ENCODE measurements around the gene PRCP. TPM values are rescaled to one million over a fixed set of nuclear protein-coding genes. Genes with fewer than 3 reads are reported as not detected.

The PRCP gene
- total and polyA plus RNA-seq, 2 donors from 2014 or later: 115 to 202 TPM

DNA sequence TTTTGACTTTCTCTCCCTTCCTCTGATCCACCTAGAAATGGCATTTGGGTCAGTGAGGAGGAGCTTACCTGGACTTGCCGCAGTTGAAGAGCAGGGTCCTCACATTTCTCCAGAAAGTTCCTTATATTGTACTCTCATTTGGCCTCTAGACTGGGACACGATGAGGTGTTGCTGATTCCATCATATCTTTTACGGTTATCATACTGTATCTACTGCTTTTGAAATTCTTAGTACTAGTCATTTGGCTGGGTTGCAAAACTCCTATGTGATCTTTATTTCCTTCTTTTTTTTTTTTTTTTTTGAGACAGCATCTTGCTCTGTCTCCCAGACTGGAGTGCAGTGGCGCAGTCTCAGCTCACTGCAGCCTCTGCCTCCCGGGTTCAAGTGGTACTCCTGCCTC lies 107.9 kb downstream of the PRCP start:
- no peaks in the 10 kb centered on the region for H3K27me3 ChIP-seq (ENCODE audit: control insufficient read depth, insufficient read depth, low read length)
- H3K9ac ChIP-seq (ENCODE audit: low read length in 3 of 3): no peak overlapping the region
- intact Hi-C loops (cut with DNase I): no loop called here
- no peak for DNase-seq
- no peak overlapping the region for H3K27ac ChIP-seq (ENCODE audit: low read depth in 2 of 2, low read length in 2 of 2)
- FAIRE-seq: no peak
- H3K4me1 ChIP-seq (ENCODE audit: control insufficient read depth in 2 of 3, insufficient read depth in 2 of 3, low read depth in 1 of 3, low read length in 3 of 3): no peaks in the 10 kb centered on the region
- no peaks in the 10 kb centered on the region for H3K36me3 ChIP-seq (ENCODE audit: control insufficient read depth in 2 of 3, insufficient read depth in 3 of 3, low read length in 3 of 3)
- no peaks in the 10 kb centered on the region for H3K9me3 ChIP-seq (ENCODE audit: control insufficient read depth in 2 of 3, insufficient read depth in 1 of 3, low read length in 3 of 3)
- H3K4me3 ChIP-seq (ENCODE audit: low read length in 3 of 3): no peak overlapping the region
- TF ChIP-seq, protein P1, sequence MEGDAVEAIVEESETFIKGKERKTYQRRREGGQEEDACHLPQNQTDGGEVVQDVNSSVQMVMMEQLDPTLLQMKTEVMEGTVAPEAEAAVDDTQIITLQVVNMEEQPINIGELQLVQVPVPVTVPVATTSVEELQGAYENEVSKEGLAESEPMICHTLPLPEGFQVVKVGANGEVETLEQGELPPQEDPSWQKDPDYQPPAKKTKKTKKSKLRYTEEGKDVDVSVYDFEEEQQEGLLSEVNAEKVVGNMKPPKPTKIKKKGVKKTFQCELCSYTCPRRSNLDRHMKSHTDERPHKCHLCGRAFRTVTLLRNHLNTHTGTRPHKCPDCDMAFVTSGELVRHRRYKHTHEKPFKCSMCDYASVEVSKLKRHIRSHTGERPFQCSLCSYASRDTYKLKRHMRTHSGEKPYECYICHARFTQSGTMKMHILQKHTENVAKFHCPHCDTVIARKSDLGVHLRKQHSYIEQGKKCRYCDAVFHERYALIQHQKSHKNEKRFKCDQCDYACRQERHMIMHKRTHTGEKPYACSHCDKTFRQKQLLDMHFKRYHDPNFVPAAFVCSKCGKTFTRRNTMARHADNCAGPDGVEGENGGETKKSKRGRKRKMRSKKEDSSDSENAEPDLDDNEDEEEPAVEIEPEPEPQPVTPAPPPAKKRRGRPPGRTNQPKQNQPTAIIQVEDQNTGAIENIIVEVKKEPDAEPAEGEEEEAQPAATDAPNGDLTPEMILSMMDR (IDR thresholded peaks at IDR 0.05; ENCODE audit: borderline replicate concordance, extremely low read depth, insufficient read depth): no peak

DNA sequence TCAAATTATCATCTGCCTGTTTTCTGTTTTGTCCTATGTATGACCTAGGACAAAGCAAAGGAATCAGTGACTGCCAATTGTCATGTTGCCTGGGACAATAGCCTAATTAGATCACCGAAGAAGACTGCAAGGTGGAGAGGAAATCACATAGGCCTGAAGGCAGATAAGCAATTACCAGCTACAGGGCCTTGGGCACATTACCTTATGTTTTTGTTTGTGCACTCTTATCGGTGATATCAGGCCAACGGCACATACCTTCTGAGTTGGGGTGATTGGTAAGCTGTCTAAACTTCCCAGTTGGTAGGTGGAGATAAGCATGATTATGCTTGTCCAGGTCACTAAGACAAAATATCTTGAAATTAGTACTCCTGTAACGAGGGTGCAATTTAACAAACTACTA lies 108.5 kb downstream of the PRCP start:
- H3K36me3 ChIP-seq (ENCODE audit: control insufficient read depth in 2 of 3, insufficient read depth in 3 of 3, low read length in 3 of 3): no peaks in the 10 kb centered on the region
- no peak for FAIRE-seq
- H3K9ac ChIP-seq (ENCODE audit: low read length in 3 of 3): no peak overlapping the region
- intact Hi-C loops (cut with DNase I): no loop called here
- H3K27ac ChIP-seq (ENCODE audit: low read depth in 2 of 2, low read length in 2 of 2): no peak overlapping the region
- H3K9me3 ChIP-seq (ENCODE audit: control insufficient read depth in 2 of 3, insufficient read depth in 1 of 3, low read length in 3 of 3): no peaks in the 10 kb centered on the region
- DNase-seq: no peak
- TF ChIP-seq, protein P1 (IDR thresholded peaks at IDR 0.05; ENCODE audit: borderline replicate concordance, extremely low read depth, insufficient read depth): no peak
- H3K4me1 ChIP-seq (ENCODE audit: control insufficient read depth in 2 of 3, insufficient read depth in 2 of 3, low read depth in 1 of 3, low read length in 3 of 3): no peaks in the 10 kb centered on the region
- no peaks in the 10 kb centered on the region for H3K27me3 ChIP-seq (ENCODE audit: control insufficient read depth, insufficient read depth, low read length)
- no peak overlapping the region for H3K4me3 ChIP-seq (ENCODE audit: low read length in 3 of 3)

DNA sequence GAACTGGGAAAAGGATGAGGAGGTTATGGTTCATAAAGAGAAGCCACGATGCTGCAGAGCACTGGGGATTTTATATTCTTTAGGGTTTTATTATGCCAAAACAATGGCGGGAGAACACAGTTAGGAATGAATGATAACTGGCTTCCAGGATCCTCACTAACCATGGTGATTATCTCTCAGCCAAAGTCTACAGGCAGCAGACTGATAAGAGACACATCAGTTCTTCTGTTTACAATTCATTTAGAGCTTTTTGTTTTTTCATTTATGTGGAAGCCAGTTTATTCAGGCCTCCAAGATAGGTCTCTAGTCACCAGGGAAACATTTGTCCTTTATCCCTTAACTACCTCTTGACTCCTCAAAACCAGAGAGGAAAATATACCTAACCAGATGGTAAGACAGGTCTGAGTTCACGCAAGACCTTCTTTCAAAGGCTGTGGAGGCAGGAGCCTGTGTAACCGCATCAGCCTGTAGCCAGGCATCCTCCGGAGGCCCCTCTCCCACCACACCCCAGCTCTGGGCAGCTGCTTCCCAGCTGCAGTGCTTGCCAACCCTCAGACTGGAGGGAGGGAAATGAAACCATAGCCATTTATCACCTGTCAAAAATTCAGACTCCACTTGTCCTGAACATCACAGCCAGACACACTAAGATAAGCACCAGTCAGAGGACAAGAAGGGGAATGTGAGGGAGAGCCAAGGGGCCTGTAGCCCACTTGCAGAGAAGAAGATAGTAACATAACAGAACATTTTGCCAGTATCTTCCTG lies 109.3 kb downstream of the PRCP start:
- TF ChIP-seq, protein P1 (IDR thresholded peaks at IDR 0.05; ENCODE audit: borderline replicate concordance, extremely low read depth, insufficient read depth): no peak
- intact Hi-C loops (cut with DNase I): no loop called here
- H3K27me3 ChIP-seq (ENCODE audit: control insufficient read depth, insufficient read depth, low read length): no peaks in the 10 kb centered on the region
- DNase-seq (no peak), FAIRE-seq (no peak)
- no peaks in the 10 kb centered on the region for H3K4me1 ChIP-seq (ENCODE audit: control insufficient read depth in 2 of 3, insufficient read depth in 2 of 3, low read depth in 1 of 3, low read length in 3 of 3)
- H3K4me3 ChIP-seq (ENCODE audit: low read length in 3 of 3): no peak overlapping the region
- no peaks in the 10 kb centered on the region for H3K36me3 ChIP-seq (ENCODE audit: control insufficient read depth in 2 of 3, insufficient read depth in 3 of 3, low read length in 3 of 3)
- H3K27ac ChIP-seq (ENCODE audit: low read depth in 2 of 2, low read length in 2 of 2): no peak overlapping the region
- no peak overlapping the region for H3K9ac ChIP-seq (ENCODE audit: low read length in 3 of 3)
- H3K9me3 ChIP-seq (ENCODE audit: control insufficient read depth in 2 of 3, insufficient read depth in 1 of 3, low read length in 3 of 3): no peaks in the 10 kb centered on the region
